ENCODE results near the gene TMEM178B.
"Not testable (repeated sequence)": the region's sequence is repeated elsewhere in the genome, so short reads cannot be mapped to it uniquely, and the experiment has no call there.

TMEM178B gene

GRCh38 chr7:141102436-141102835 lies 28.6 kb downstream of the TMEM178B start:
- TF ChIP-seq CTCF (IDR thresholded peaks at IDR 0.05; ENCODE audit: control insufficient read depth, extremely low read depth, insufficient read depth): no peak
- DNase-seq (ENCODE audit: low read depth): no peak
- no peak overlapping the region for H3K4me3 ChIP-seq (ENCODE audit: low read depth, low read length)

GRCh38 chr7:141103847-141104429 lies 30.1 kb downstream of the TMEM178B start:
- H3K4me3 ChIP-seq (ENCODE audit: low read depth, low read length): no peak overlapping the region
- DNase-seq (ENCODE audit: low read depth): no peak
- no peak for TF ChIP-seq CTCF (IDR thresholded peaks at IDR 0.05; ENCODE audit: control insufficient read depth, extremely low read depth, insufficient read depth)

GRCh38 chr7:141113131-141113530 lies 39.3 kb downstream of the TMEM178B start:
- no peak for DNase-seq (ENCODE audit: low read depth)
- no peak overlapping the region for H3K4me3 ChIP-seq (ENCODE audit: low read depth, low read length)
- TF ChIP-seq CTCF (IDR thresholded peaks at IDR 0.05; ENCODE audit: control insufficient read depth, extremely low read depth, insufficient read depth): no peak

GRCh38 chr7:141114029-141114664 lies 40.3 kb downstream of the TMEM178B start:
- no peak overlapping the region for H3K4me3 ChIP-seq (ENCODE audit: low read depth, low read length)
- DNase-seq (ENCODE audit: low read depth): no peak
- no peak for TF ChIP-seq CTCF (IDR thresholded peaks at IDR 0.05; ENCODE audit: control insufficient read depth, extremely low read depth, insufficient read depth)

GRCh38 chr7:141115965-141116364 lies 42.1 kb downstream of the TMEM178B start:
- no peak overlapping the region for H3K4me3 ChIP-seq (ENCODE audit: low read depth, low read length)
- TF ChIP-seq CTCF (IDR thresholded peaks at IDR 0.05; ENCODE audit: control insufficient read depth, extremely low read depth, insufficient read depth): no peak
- DNase-seq (ENCODE audit: low read depth): no peak

GRCh38 chr7:141116661-141117060 lies 42.8 kb downstream of the TMEM178B start:
- not testable (repeated sequence) for H3K4me3 ChIP-seq (ENCODE audit: low read depth, low read length); DNase-seq (ENCODE audit: low read depth)

GRCh38 chr7:141118767-141119166 lies 44.9 kb downstream of the TMEM178B start:
- TF ChIP-seq CTCF (IDR thresholded peaks at IDR 0.05; ENCODE audit: control insufficient read depth, extremely low read depth, insufficient read depth): no peak
- no peak for DNase-seq (ENCODE audit: low read depth)
- H3K4me3 ChIP-seq (ENCODE audit: low read depth, low read length): no peak overlapping the region
